HG02970 (cell line): Measurements from ENCODE around the gene KRT79.
"Not testable (repeated sequence)": the region's sequence is repeated elsewhere in the genome, so short reads cannot be mapped to it uniquely, and the experiment has no call there.

Source experiments
- ATAC-seq: cut with Tn5 transposase; IDR thresholded peaks from one replicate; pipeline ENCODE4 v1.9.1; 2021; ENCODE audit warnings: mild to moderate bottlenecking, moderate library complexity, moderate number of reproducible peaks; ENCODE audit not compliant: unreplicated experiment, low FRiP score

The KRT79 gene

GRCh38 chr12:52808573-52809160 is 25.4 kb downstream of the KRT79 start:
- ATAC-seq, result no peak

DNA sequence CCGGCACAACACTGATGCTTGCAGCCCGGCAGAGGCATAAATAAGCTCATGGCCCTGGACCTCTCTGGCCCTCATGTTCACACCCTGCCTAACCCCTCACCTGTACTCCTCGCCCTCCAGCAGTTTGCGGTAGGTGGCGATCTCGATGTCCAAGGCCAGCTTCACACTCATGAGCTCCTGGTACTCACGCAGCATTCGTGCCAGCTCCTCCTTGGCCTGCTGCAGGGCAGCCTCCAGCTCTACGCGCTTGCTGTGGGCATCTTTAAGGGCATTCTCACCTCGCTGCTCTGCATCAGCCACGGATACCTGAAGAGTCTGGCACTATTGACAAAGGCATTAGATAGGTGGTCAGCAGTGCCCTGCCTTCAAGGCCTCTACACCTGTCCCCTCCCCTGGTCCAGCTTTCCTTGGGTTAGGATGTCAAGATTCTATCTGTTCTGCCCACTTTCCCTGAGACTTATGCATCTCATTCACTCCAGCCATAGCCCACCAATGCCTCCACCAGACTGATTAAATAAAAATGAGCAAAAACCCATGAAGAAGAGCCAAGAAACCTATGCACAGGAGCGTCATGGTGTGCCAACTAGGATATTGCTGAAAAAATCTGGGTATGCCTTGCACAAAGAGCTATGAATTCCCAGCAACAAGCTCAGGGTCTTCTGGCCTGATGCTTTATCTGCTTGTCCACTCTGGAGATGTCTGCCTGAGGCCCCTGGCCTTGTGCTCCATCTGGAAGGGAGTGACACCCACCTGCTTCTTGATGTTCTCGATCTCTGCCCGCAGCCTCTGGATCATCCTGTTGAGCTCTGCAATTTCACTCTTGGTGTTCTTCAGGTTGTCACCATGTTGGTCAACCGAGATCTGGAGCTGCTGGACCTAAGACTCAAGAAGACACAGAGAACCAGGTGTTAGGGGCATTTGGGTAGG is 26.3 kb downstream of the KRT79 start:
- ATAC-seq, result no peak

DNA sequence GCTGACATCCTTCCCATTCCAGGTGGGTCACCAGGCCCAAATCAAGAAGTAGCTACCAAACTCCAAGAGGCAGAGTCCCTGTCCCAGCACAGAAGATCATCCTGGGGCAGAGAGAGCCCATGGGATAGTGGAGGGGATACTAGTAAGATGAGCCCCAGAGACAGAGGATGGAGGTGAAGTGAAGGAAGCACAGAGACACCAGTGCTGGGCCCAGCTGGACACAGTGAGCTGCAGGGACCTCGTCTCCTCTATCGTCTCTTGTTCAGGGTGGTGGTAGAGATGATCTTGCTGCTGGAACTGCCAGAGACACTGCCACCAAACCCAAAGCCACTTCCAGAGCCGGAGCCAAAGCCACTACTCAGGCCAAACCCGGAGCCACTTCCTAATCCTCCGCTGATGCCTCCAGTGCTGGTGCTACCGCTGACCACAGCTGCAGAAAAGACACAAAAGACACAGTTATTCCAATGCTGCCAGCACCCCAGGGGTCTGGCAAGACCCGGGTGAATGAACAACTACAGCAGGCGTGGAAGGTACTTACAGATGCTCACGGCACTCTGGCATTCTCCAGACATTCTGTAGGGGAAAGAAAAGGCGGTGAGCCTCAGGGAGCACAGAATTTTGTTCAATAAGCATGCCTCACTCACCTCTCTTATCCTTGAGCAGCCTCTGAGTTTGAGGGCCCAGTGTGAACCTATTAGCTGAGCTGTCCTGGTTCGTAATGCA is 27.1 kb downstream of the KRT79 start:
- no peak for ATAC-seq

GRCh38 chr12:52806169-52806811 is 27.8 kb downstream of the KRT79 start:
- ATAC-seq, result no peak

- no peak for ATAC-seq
These were observed 28.4 kb downstream of the KRT79 start for GRCh38 chr12:52805739-52806138.

- no peak for ATAC-seq
These were observed 29.1 kb downstream of the KRT79 start for GRCh38 chr12:52805000-52805399.

DNA sequence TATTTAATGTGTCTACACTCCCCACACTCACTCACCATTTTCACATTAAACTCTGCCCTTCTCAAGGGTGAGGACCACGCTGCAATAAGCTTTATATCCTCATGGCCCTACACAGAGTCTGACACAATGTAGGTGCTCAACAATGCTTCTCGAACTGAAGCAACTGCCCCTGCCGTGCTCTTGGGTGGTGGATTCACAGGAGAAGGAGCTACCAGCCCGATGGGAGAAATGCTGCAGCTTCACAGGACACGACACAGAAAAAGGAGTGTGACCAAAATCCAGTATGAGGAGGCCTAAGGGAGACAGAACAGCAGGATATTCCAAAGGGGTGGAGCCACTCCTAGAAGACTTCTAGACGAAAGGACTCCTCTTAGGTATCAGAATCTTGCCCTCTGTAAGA is 31.7 kb downstream of the KRT79 start:
- ATAC-seq, result no peak

GRCh38 chr12:52801773-52802172 is 32.3 kb downstream of the KRT79 start:
- no peak for ATAC-seq

- no peak for ATAC-seq
These were observed 33.7 kb downstream of the KRT79 start for GRCh38 chr12:52800259-52800917.

DNA sequence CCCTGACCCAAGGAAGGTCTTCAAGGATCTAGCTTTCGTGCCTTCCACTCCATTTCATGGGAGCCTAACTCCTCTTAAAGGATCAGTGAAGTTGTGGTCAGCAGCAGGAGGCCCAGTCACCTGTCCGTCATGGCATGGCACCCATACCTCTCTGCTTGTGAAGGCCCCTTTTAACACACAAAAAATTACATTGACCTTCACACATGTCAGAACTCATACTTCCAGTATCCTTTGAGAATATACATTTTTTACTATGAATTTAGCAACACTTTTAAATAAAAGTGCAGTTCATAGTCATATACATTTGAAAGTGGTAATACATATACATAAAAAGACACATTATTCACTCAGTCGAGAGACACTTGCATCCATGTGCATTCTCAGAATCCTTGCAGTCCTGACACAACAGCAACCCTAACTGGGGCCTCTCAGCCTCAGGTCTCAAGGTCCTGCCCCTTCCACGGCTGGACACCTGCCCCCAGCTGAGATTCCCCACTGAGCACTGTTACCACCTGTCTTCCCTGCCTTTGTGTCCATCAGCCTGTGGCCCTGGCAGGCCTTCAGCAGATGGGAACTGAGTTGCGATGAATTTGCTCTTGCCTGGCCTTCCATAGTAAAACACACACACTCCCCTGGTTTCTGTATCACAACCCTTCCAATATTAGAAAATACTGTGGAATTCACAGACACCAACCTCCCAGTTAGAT is 34.5 kb downstream of the KRT79 start:
- ATAC-seq, result no peak

- no peak for ATAC-seq
These were observed 35.2 kb downstream of the KRT79 start for GRCh38 chr12:52798671-52799504.

GRCh38 chr12:52798003-52798670 is 36.0 kb downstream of the KRT79 start:
- ATAC-seq, result no peak

DNA sequence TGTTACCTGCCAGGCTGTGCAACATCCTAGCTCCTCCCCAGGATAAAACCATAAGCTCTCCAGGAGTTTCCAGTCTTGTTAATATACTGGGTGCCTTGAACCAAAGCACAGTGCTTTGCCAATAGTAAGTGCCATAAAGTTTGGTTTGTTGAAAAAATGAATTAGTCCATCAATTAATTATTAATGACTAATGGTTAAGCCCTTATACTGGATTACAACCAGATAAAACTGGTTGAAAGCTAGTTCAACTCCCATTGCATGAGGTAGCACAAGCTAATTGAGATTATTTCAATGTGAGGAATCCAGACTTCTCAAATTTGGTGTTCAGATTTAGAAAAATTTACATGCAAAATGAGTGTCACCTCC is 36.6 kb downstream of the KRT79 start:
- no peak for ATAC-seq

- no peak for ATAC-seq
These were observed 37.1 kb downstream of the KRT79 start for GRCh38 chr12:52796839-52797528.

DNA sequence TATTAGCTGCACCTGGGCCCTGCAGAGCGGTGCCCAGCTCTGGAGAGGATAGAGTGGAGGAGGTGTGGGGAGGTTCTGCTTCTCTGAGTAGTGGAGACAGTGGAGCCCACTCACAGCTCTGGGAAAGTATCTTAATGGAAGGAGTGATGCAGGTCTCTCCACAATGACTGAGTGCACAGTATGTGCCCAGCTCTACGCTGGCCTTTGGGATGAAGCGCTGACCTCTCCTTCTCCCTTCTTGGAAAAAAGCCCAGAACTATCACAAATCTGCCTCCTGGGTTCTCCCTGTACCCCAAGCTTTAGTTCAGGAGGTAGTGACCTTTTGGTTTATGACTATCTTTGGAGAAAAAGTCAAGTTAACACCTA is 37.7 kb downstream of the KRT79 start:
- ATAC-seq, result no peak

DNA sequence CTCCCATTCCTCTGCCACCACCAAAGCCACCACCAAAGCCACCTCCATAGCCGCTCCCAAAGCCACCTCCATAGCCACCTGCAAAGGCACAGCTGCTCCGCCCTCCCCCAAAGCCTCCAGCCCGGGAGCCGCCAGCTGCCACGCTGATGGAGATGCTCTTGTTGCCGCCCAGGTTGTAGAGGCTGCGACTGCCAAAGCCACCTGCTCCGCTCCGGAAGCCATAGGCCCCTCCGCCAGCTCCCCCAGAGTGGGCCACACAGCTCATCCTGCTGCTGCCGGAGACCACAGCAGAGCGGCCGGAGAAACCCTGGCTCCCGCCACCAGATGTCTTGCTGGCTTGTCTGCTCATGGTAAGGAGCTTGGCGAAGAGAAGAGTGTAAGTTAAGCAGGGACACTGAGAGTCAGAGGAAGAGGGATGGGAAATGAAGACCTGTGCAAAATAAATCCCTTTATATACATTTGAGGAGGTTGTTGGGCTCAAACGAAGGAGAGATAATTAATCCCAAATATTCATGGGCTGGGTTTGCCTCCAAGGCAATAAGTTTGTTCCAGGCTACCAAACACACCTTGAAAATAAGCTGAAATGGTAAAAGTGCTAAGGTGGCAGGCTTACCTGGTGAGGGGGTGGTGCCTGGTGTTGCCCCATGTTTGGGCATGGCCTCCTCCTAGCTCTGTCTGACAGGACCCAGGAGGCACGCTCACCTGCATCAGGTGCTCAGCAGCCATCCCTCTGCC is 38.2 kb downstream of the KRT79 start, which contains the start of gene KRT3:
KRT3 (minus strand) TSS at position 424 of the 735 bp plus-strand sequence; CDS start at position 349, 75 bp downstream.
- ATAC-seq, result no peak

DNA sequence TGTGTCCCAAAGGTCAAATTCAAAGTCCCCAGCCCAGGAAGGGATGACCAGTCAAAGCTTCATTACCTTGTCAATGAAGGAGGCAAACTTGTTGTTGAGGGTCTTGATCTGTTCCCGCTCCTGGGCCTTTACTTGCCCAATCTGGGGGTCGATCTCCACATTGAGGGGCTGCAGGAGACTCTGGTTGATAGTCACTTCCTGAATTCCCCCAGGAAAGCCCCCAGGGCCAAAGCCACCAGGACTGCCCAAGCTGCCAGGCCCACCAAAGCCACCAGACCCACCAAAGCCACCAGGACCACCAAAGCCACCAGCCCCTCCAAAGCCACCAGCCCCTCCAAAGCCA is 38.8 kb downstream of the KRT79 start:
- not testable (repeated sequence) for ATAC-seq
